Endothelial cell of umbilical vein (primary cell): Measurements from ENCODE around the gene GALR2. TPM values are rescaled to one million over a fixed set of nuclear protein-coding genes. Genes with fewer than 3 reads are reported as not detected.

Experiments used
- BruUV-seq: library from RNA; stranded (reverse); fragments of 400-500 nt; replicated peaks from 2 replicates; lab custom pipeline; 2021; lab: Mats Ljungman, UMichigan
- CTCF ChIA-PET: fragments of 300-600, 350-600 bp; sonication (Branson Sonifier 250); formaldehyde crosslinking; loops from one replicate; lab custom pipeline; 2021; ENCODE audit warnings: antibody characterized with exemption, inconsistent platforms; lab: Charles Lee
- POLR2A ChIA-PET: fragments of 300-600, 350-600 bp; sonication (Branson Sonifier 250); formaldehyde crosslinking; loops from one replicate; lab custom pipeline; 2021; ENCODE audit warnings: antibody characterized with exemption, inconsistent platforms; lab: Charles Lee
- DNase-seq: peaks from one replicate; pipeline ENCODE4 v3.0.0-alpha.2; 2011; ENCODE audit warnings: low read depth, low spot score
- FAIRE-seq: peaks from 2 replicates; lab custom pipeline; 2011; peaks lifted over from hg19 to GRCh38; lab: Jason Lieb, UNC
- H2AFZ ChIP-seq: 2 replicates; pipeline ENCODE4 v1.6.0; 2012; ENCODE audit warnings: low read depth, low read length, control low read depth, inconsistent platforms
- H3K27ac ChIP-seq: 2 replicates; pipeline ENCODE4 v1.5.1; 2011; ENCODE audit warnings: low read depth, mild to moderate bottlenecking, control low read depth, low read length, moderate library complexity; ENCODE audit not compliant: insufficient read depth
- H3K27me3 ChIP-seq, 2 experiments: 2 replicates each; pipeline versions ENCODE4 v1.6.0 to v1.6.1; 2011; ENCODE audit warnings: low read length in 2 of 2, mixed read lengths in 1 of 2; ENCODE audit not compliant: control insufficient read depth in 2 of 2, insufficient read depth in 2 of 2
- H3K36me3 ChIP-seq, 2 experiments: 2 replicates in 1 of 2; 3 replicates in 1 of 2; pipeline ENCODE4 v1.5.1; 2011; ENCODE audit warnings: low read length in 2 of 2, mild to moderate bottlenecking in 1 of 2, moderate library complexity in 1 of 2; ENCODE audit not compliant: control insufficient read depth in 2 of 2, insufficient read depth in 2 of 2; ENCODE audit errors: extremely low read depth in 1 of 2
- H3K4me1 ChIP-seq: 3 replicates; pipeline ENCODE4 v1.5.1; 2011; ENCODE audit warnings: mild to moderate bottlenecking, low read length; ENCODE audit not compliant: control insufficient read depth, insufficient read depth; ENCODE audit errors: extremely low read depth
- H3K4me2 ChIP-seq: 2 replicates; pipeline ENCODE4 v1.6.1; 2011; ENCODE audit warnings: low read length, control low read depth, mixed read lengths; ENCODE audit not compliant: insufficient read depth
- H3K4me3 ChIP-seq, 3 experiments: fragments of 200-600 bp in 1 of 3; sonication (generic), shearing (Covaris generic) in 1 of 3; replicated peaks in 1 of 3; 2 replicates each; pipeline ENCODE4 v1.5.1; 2011 to 2016; ENCODE audit warnings: control low read depth in 3 of 3, low read length in 3 of 3, mild to moderate bottlenecking in 2 of 3, inconsistent platforms in 1 of 3, low read depth in 1 of 3, moderate library complexity in 1 of 3; ENCODE audit not compliant: insufficient read depth in 1 of 3
- H3K79me2 ChIP-seq: 2 replicates; pipeline ENCODE4 v1.6.0; 2012; ENCODE audit warnings: low read length, inconsistent platforms; ENCODE audit not compliant: control insufficient read depth, insufficient read depth
- H3K9ac ChIP-seq: replicated peaks from 2 replicates; pipeline ENCODE3; 2011; ENCODE audit warnings: low read length, control low read depth; ENCODE audit not compliant: insufficient read depth; ENCODE audit errors: extremely low read depth
- H3K9me1 ChIP-seq: replicated peaks from 3 replicates; pipeline ENCODE4 v1.6.0; 2011; ENCODE audit warnings: mild to moderate bottlenecking, low read length; ENCODE audit not compliant: control insufficient read depth, insufficient read depth; ENCODE audit errors: extremely low read depth
- H3K9me3 ChIP-seq: replicated peaks from 2 replicates; pipeline ENCODE4 v1.5.1; 2012; ENCODE audit warnings: low read length, inconsistent platforms; ENCODE audit not compliant: control insufficient read depth, insufficient read depth
- H4K20me1 ChIP-seq: replicated peaks from 2 replicates; pipeline ENCODE3; 2011; ENCODE audit warnings: mild to moderate bottlenecking, low read length; ENCODE audit not compliant: control insufficient read depth, insufficient read depth; ENCODE audit errors: extremely low read depth
- CTCF ChIP-seq, 2 donors: IDR thresholded peaks; 1 replicate in 1 of 2; 2 replicates in 1 of 2; pipeline ENCODE4 v1.5.1; 2011; ENCODE audit warnings: low read length in 2 of 2, mild to moderate bottlenecking in 2 of 2, moderate library complexity in 2 of 2, control low read depth in 1 of 2, inconsistent platforms in 1 of 2, low read depth in 1 of 2; ENCODE audit not compliant: insufficient read depth in 1 of 2; ENCODE audit errors: extremely low read depth in 1 of 2
- FOS ChIP-seq: IDR thresholded peaks from 2 replicates; pipeline ENCODE4 v1.6.1; 2011; ENCODE audit warnings: mild to moderate bottlenecking, low read length, moderate library complexity, borderline replicate concordance; ENCODE audit not compliant: insufficient read depth
- GATA2 ChIP-seq: IDR thresholded peaks from 2 replicates; pipeline ENCODE4 v1.7.0; 2011; ENCODE audit warnings: low read depth, mild to moderate bottlenecking, moderate library complexity, mixed read lengths, low read length; ENCODE audit not compliant: insufficient read length, insufficient read depth
- JUN ChIP-seq: IDR thresholded peaks from 2 replicates; pipeline ENCODE4 v1.6.1; 2011; ENCODE audit warnings: borderline replicate concordance, low read depth; ENCODE audit not compliant: insufficient read length, insufficient read depth
- MAX ChIP-seq: IDR thresholded peaks from 2 replicates; pipeline ENCODE4 v1.6.1; 2011; ENCODE audit not compliant: insufficient read depth, insufficient read length
- MYC ChIP-seq: IDR thresholded peaks from one replicate; pipeline ENCODE4 v1.6.1; 2011; ENCODE audit warnings: mild to moderate bottlenecking, low read depth, low read length
- POLR2A ChIP-seq: IDR thresholded peaks from 2 replicates; pipeline ENCODE4 v1.6.1; 2012; ENCODE audit warnings: low read depth, mild to moderate bottlenecking, control low read depth, low read length
- POLR2AphosphoS5 ChIP-seq: IDR thresholded peaks from 2 replicates; pipeline ENCODE4 v1.6.1; 2012; ENCODE audit warnings: low read depth, mild to moderate bottlenecking, control low read depth, low read length, moderate library complexity; ENCODE audit not compliant: insufficient read depth
- dilution Hi-C: fragments of 300-500 bp; cut with MboI; formaldehyde crosslinking; loops from one replicate; pipeline ENCODE4 v1.15.0; 2019; ENCODE audit warnings: low sequenced_read_pairs; ENCODE audit not compliant: extremely low pct_ligation_motif_present
- intact Hi-C: fragments of 100-400 bp; cut with micrococcal nuclease; formaldehyde crosslinking; loops from one replicate; pipeline ENCODE4 v1.10.0; 2022
- polyA plus RNA-seq, 4 experiments: library from polyadenylated mRNA; depleted of rRNA in 3 of 4; stranded (reverse) in 3 of 4; unstranded in 1 of 4; fragments of >200 nt; gene quantifications; 2 replicates each; pipeline versions ENCODE4 v1.2.1 to v1.2.3, GENCODE V29; 2011 to 2012; ENCODE audit warnings: missing spikeins in 1 of 4
- total RNA-seq: library from RNA; stranded (reverse); gene quantifications from 2 replicates; pipeline ENCODE4 v1.2.3, GENCODE V29; 2021

The GALR2 gene
- total and polyA plus RNA-seq, 2 donors (not counting 3 experiments of a cell fraction or from before 2014, with no cell fraction given), result 0.47 TPM; not detected in 1

GRCh38 chr17:76038050-76038449 is 36.5 kb upstream of the GALR2 start:
- TF ChIP-seq MYC, result no peak
- Histone ChIP-seq H3K79me2 (no peaks in the 10 kb centered on the region), H3K4me1 (no peaks in the 10 kb centered on the region), H3K4me3 (no peak overlapping the region), H3K36me3 (peaks cover 15 to 34% of the 10 kb centered on the region in 2 experiments), H3K27me3 (no peaks in the 10 kb centered on the region), H2AFZ (no peak overlapping the region), H4K20me1 (no peaks in the 10 kb centered on the region), H3K9ac (no peak overlapping the region), H3K9me1 (no peaks in the 10 kb centered on the region), H3K27ac (no peak overlapping the region), H3K4me2 (no peak overlapping the region), H3K9me3 (no peaks in the 10 kb centered on the region)
- FAIRE-seq (no peak), DNase-seq (no peak)
- dilution Hi-C loops, result no loop called here
- intact Hi-C loops, result no loop called here
- ChIA-PET POLR2A (no interaction called here), CTCF (interaction anchor here (1.0 kb wide), 1 partner anchor 24 kb away, joined by 4 read pairs; no protein-coding TSS in a partner anchor)
- BruUV-seq, result no TSS peak

- Histone ChIP-seq H3K27me3 (no peaks in the 10 kb centered on the region), H3K4me1 (no peaks in the 10 kb centered on the region), H3K9ac (no peak overlapping the region), H3K9me1 (no peaks in the 10 kb centered on the region), H3K9me3 (no peaks in the 10 kb centered on the region), H3K79me2 (no peaks in the 10 kb centered on the region), H2AFZ (no peak overlapping the region), H3K36me3 (peaks cover 22 to 43% of the 10 kb centered on the region in 2 experiments), H3K4me2 (no peak overlapping the region), H3K27ac (no peak overlapping the region), H4K20me1 (no peaks in the 10 kb centered on the region), H3K4me3 (no peak overlapping the region)
- CTCF ChIA-PET, result interaction anchor here (1.0 to 3.7 kb wide), 2 partner anchors 8 to 25 kb away, joined by 3 to 19 read pairs; no protein-coding TSS in a partner anchor
- intact Hi-C loops (no loop called here), dilution Hi-C loops (no loop called here)
- POLR2A ChIA-PET, result no interaction called here
- DNase-seq, result no peak
- TSS peak; percentile 68 for BruUV-seq
- FAIRE-seq, result no peak
- no peak for TF ChIP-seq FOS
- TF ChIP-seq CTCF (IDR thresholded peaks at IDR 0.05; ENCODE audit: extremely low read depth in 1 of 2, insufficient read depth in 1 of 2, low read depth in 1 of 2, low read length in 2 of 2), result no peak
- no peak for TF ChIP-seq POLR2AphosphoS5
- no peak for TF ChIP-seq JUN
- no peak for TF ChIP-seq MYC
- no peak for TF ChIP-seq MAX
- TF ChIP-seq POLR2A, result no peak
- no peak for TF ChIP-seq GATA2
These were observed 35.5 kb upstream of the GALR2 start for GRCh38 chr17:76039121-76039520.
